Esophagus squamous epithelium (tissue), 4 donors: Measurements from ENCODE around the gene PRKCE.

ENCODE experiments used
- CTCF ChIP-seq, 6 experiments: fragments of 450-650 bp in 4 of 6; fragments of 200-600 bp in 2 of 6; sonication (generic) in 2 of 6; IDR thresholded peaks; one replicate each; pipeline ENCODE4 v1.5.1; 2016 to 2019; ENCODE audit warnings: antibody characterized with exemption in 6 of 6, mild to moderate bottlenecking in 4 of 6, moderate library complexity in 4 of 6
- POLR2A ChIP-seq, 4 donors: fragments of 450-650 bp; IDR thresholded peaks; one replicate each; pipeline ENCODE4 v1.6.1; 2017; ENCODE audit warnings: antibody characterized with exemption in 4 of 4, mild to moderate bottlenecking in 4 of 4, moderate library complexity in 3 of 4

GRCh38 chr2:45758018-45758417 lies 106.5 kb downstream of the PRKCE start:
- TF ChIP-seq CTCF (IDR thresholded peaks at IDR 0.05) (no peak), POLR2A (IDR thresholded peaks at IDR 0.05) (no peak)
